Gastrocnemius medialis (tissue), 4 donors: Measurements from ENCODE around the gene DNAJB6. TPM values are rescaled to one million over a fixed set of nuclear protein-coding genes. Genes with fewer than 3 reads are reported as not detected.

Experiments used
- ATAC-seq, 2 donors: fragments of 150-250 bp; one replicate each; pipeline ENCODE4 v1.9.1; 2016
- DNase-seq, 2 donors: peaks; one replicate each; pipeline ENCODE4 v3.0.0-alpha.2; 2019
- H3K27ac ChIP-seq, 4 donors: fragments of 200-600 bp; sonication (generic); 1 replicate in 1 of 4; 2 replicates in 3 of 4; pipeline ENCODE4 v1.5.1; 2016 to 2018; ENCODE audit warnings: mild to moderate bottlenecking in 2 of 4, moderate library complexity in 1 of 4
- H3K27me3 ChIP-seq, 3 donors: fragments of 200-600 bp; sonication (generic) in 2 of 3; 1 replicate in 1 of 3; 2 replicates in 2 of 3; pipeline versions ENCODE4 v1.5.1 to v1.6.0; 2016 to 2019; ENCODE audit warnings: mild to moderate bottlenecking in 1 of 3, moderate library complexity in 1 of 3
- H3K36me3 ChIP-seq, 2 donors: fragments of 200-600 bp; sonication (generic) in 1 of 2; one replicate each; pipeline ENCODE4 v1.5.1; 2017 to 2018
- H3K4me1 ChIP-seq, 2 donors: fragments of 200-600 bp; sonication (generic) in 1 of 2; one replicate each; pipeline ENCODE4 v1.5.1; 2016 to 2017; ENCODE audit warnings: mild to moderate bottlenecking in 2 of 2
- H3K4me3 ChIP-seq, 4 donors: fragments of 200-600 bp; sonication (generic) in 3 of 4; 1 replicate in 1 of 4; 2 replicates in 3 of 4; pipeline ENCODE4 v1.5.1; 2016 to 2019; ENCODE audit warnings: mild to moderate bottlenecking in 2 of 4
- H3K9me3 ChIP-seq, 3 donors: fragments of 200-600 bp; sonication (generic) in 2 of 3; 1 replicate in 1 of 3; 2 replicates in 2 of 3; pipeline ENCODE4 v1.5.1; 2016 to 2019
- POLR2A ChIP-seq, 2 donors: fragments of 450-650 bp; IDR thresholded peaks; one replicate each; pipeline ENCODE4 v1.6.1; 2017; ENCODE audit warnings: antibody characterized with exemption in 2 of 2, mild to moderate bottlenecking in 2 of 2, moderate library complexity in 2 of 2
- in situ Hi-C, 4 donors: fragments of 200-750 bp; cut with MboI; loops; one replicate each; pipeline versions ENCODE4 v1.15.0 to v1.8.0; 2017; ENCODE audit warnings: low sequenced_read_pairs in 4 of 4
- intact Hi-C: fragments of 100-400 bp; cut with DNase I; formaldehyde crosslinking; loops from one replicate; pipeline ENCODE4 v1.15.1; 2023; ENCODE audit warnings: low total_unique reads
- total RNA-seq, 4 donors: library from RNA; depleted of rRNA; stranded (reverse); fragments of >200 nt; gene quantifications; one replicate each; pipeline versions ENCODE4 v1.1.0 to v1.2.3, GENCODE V29; 2016
- TF ChIP-seq, protein P1 (sequence below), 5 experiments: fragments of 450-650 bp in 3 of 5; fragments of 200-600 bp in 2 of 5; sonication (generic) in 2 of 5; IDR thresholded peaks in 4 of 5; conservative IDR thresholded peaks in 1 of 5; 1 replicate in 4 of 5; 2 replicates in 1 of 5; pipeline ENCODE4 v1.5.1; 2016 to 2019; ENCODE audit warnings: antibody characterized with exemption in 5 of 5, mild to moderate bottlenecking in 3 of 5, moderate library complexity in 3 of 5

DNAJB6 gene
- total RNA-seq, 4 donors from 2014 or later = 130 to 269 (median 188) TPM

DNA sequence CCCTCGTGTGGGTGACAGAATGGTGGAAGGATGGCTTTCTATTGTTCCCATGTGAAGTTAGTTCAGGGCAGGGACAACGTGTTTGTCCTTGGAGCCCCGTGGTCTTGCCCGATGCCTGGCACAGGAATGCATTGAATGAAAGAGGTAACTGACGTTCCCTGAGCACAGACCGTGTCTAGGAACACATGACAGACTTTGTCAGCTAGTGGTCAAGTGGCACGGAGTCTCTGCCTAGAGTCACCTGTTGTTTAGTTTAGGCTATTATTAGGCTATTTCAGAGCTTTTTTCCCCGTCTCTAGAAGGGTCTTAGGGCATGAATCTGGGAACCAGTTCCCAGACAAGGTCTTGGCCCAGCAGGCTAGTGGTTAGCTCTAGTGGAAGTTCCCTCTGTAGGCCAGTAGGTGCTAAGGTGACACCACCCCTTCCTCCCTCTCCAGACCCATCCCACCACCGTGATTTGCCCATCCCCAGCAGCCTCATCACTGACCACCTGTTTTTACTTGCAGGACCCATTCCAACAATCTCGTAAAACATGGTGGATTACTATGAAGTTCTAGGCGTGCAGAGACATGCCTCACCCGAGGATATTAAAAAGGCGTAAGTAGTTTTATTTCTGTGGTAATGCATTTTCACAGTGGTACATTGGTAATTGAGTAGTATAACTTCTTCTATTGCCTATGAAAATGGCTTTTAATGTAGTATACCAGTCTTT lies 21.4 kb downstream of the DNAJB6 start:
- Histone ChIP-seq H3K4me1 (peaks cover 83 to 99% of the 10 kb centered on the region in 2 donors), H3K27me3 (no peaks in the 10 kb centered on the region), H3K36me3 (peaks cover 0 to 22% of the 10 kb centered on the region in 2 donors), H3K9me3 (no peaks in the 10 kb centered on the region), H3K4me3 (no peak overlapping the region), H3K27ac (peak overlapping the region; percentile 96 to 100 (median 96))
- in situ Hi-C loops = no loop called here
- ATAC-seq (peak; percentile 29 to 34), DNase-seq (peak; percentile 69 to 75)
- TF ChIP-seq POLR2A (IDR thresholded peaks at IDR 0.05) = peak; percentile 33 to 52
- TF ChIP-seq, protein P1, sequence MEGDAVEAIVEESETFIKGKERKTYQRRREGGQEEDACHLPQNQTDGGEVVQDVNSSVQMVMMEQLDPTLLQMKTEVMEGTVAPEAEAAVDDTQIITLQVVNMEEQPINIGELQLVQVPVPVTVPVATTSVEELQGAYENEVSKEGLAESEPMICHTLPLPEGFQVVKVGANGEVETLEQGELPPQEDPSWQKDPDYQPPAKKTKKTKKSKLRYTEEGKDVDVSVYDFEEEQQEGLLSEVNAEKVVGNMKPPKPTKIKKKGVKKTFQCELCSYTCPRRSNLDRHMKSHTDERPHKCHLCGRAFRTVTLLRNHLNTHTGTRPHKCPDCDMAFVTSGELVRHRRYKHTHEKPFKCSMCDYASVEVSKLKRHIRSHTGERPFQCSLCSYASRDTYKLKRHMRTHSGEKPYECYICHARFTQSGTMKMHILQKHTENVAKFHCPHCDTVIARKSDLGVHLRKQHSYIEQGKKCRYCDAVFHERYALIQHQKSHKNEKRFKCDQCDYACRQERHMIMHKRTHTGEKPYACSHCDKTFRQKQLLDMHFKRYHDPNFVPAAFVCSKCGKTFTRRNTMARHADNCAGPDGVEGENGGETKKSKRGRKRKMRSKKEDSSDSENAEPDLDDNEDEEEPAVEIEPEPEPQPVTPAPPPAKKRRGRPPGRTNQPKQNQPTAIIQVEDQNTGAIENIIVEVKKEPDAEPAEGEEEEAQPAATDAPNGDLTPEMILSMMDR (IDR thresholded peaks at IDR 0.05 in 4 of 5, conservative IDR thresholded peaks at IDR 0.05 in 1 of 5) = peak in 1 of 5 experiments; percentile 31
- intact Hi-C loops = loop anchor here (2.0 kb wide), 2 partner anchors 27 to 39 kb away; no protein-coding TSS in a partner anchor

DNA sequence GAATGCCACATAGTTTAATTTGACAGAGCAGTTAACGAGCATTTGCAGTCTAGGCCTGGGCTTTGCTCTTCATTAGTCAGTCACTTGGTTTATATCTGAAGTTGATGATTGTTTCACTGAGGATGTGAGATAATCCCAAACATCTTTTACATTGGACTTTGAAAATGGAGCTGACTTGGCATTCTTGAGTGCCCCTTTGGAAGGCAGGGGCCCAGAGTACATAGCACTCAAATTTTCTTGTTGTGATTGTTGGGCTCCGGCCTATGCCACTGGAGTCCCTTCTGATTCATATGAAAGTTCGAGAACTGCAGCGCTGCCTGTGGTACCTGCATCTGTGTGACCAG lies 21.9 kb downstream of the DNAJB6 start:
- DNase-seq = peak in 1 of 2 donors; percentile 13
- Histone ChIP-seq H3K36me3 (peaks cover 0 to 27% of the 10 kb centered on the region in 2 donors), H3K9me3 (no peaks in the 10 kb centered on the region), H3K4me1 (peaks cover 84 to 98% of the 10 kb centered on the region in 2 donors), H3K27me3 (no peaks in the 10 kb centered on the region), H3K27ac (peak overlapping the region; percentile 96 to 100 (median 96)), H3K4me3 (no peak overlapping the region)
- ATAC-seq = no peak
- intact Hi-C loops (loop anchor here (2.0 kb wide), 2 partner anchors 26 to 38 kb away; no protein-coding TSS in a partner anchor), in situ Hi-C loops (no loop called here)
- TF ChIP-seq POLR2A (IDR thresholded peaks at IDR 0.05) = no peak

DNA sequence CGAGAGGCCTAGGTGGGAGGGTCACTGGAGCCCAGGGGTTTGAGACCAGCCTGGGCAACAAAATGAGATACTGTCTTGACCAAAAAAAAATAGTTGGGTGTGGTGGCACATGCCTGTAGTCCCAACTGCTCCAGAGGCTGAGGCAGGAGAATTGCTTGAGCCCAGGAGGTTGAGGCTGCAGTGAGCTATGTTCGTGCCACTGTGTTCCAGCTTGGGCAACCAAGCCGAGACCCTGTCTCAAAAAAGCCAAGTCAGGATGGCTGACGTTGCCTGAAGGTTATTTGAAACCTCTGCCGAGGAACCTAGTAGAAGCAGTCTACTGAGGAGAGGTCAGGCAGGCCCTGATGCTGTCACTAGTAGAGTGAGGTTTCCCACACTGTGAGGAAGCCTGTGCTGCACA lies 22.8 kb downstream of the DNAJB6 start:
- Histone ChIP-seq H3K4me3 (no peak overlapping the region), H3K9me3 (no peaks in the 10 kb centered on the region), H3K27ac (peak overlapping the region; percentile 96 to 100 (median 96)), H3K36me3 (peaks cover 0 to 36% of the 10 kb centered on the region in 2 donors), H3K4me1 (peaks cover 79 to 94% of the 10 kb centered on the region in 2 donors), H3K27me3 (no peaks in the 10 kb centered on the region)
- ATAC-seq (no peak), DNase-seq (peak in 1 of 2 donors; percentile 36)
- no peak for TF ChIP-seq POLR2A (IDR thresholded peaks at IDR 0.05)
- TF ChIP-seq, protein P1 (IDR thresholded peaks at IDR 0.05 in 4 of 5, conservative IDR thresholded peaks at IDR 0.05 in 1 of 5) = no peak
- in situ Hi-C loops = no loop called here
- intact Hi-C loops = loop anchor here (2.0 kb wide), 2 partner anchors 25 to 37 kb away; no protein-coding TSS in a partner anchor

DNA sequence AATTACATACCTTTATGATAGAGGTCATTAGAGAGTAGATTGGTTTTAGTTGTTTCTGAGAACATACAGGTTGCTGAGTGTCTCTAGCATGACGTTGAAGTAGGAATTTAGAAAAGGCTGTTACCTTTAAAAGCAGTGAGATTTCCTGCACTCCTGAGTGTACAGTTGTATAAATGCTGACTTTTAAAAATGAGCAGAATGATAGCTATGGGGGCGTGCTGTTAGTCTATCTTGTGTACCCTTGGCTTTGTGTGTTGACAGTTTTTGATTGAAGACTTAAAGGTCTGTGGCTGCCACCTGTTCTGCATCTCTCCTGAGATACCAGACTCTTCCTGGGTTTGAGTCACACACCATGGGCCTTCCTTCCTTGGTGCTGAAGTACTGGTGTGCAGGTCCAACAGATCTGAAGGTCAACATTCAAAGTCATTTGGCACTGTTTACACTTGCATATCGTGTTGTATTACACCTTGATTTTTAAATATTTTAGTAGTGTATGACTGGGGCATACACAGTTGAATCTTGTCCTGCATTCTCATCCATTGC lies 23.8 kb downstream of the DNAJB6 start:
- DNase-seq (peak; percentile 55 to 67), ATAC-seq (peak; percentile 31 to 40)
- no peaks in the 10 kb centered on the region for H3K9me3 ChIP-seq
- intact Hi-C loops = no loop called here
- peak overlapping the region; percentile 96 to 100 (median 96) for H3K27ac ChIP-seq
- no peaks in the 10 kb centered on the region for H3K27me3 ChIP-seq
- H3K4me1 ChIP-seq = peaks cover 70 to 84% of the 10 kb centered on the region in 2 donors
- H3K36me3 ChIP-seq = peaks cover 0 to 45% of the 10 kb centered on the region in 2 donors
- in situ Hi-C loops = no loop called here
- TF ChIP-seq, protein P1 (IDR thresholded peaks at IDR 0.05 in 4 of 5, conservative IDR thresholded peaks at IDR 0.05 in 1 of 5) = no peak
- TF ChIP-seq POLR2A (IDR thresholded peaks at IDR 0.05) = no peak
- H3K4me3 ChIP-seq = no peak overlapping the region

DNA sequence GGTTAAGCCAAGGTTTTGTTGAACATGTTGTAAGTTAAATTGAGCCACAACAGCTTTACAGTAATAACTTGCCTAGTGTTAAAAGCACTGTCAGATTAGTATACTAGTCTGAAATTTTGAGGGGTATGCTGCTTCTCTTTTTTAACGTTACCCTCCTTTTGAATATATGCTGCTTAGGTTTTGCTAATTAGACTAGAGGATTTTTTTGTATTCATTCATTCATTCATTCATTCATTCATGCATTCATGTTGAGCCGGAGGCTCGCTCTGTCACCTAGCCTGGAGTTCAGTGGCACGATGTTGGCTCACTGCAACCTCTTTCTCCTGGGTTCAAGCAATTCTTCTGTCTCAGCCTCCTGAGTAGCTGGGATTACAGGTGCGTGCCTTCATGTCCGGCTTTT lies 24.7 kb downstream of the DNAJB6 start:
- no peaks in the 10 kb centered on the region for H3K27me3 ChIP-seq
- ATAC-seq (no peak), DNase-seq (no peak)
- no peak for TF ChIP-seq POLR2A (IDR thresholded peaks at IDR 0.05)
- TF ChIP-seq, protein P1 (IDR thresholded peaks at IDR 0.05 in 4 of 5, conservative IDR thresholded peaks at IDR 0.05 in 1 of 5) = no peak
- H3K36me3 ChIP-seq = peaks cover 0 to 51% of the 10 kb centered on the region in 2 donors
- peak overlapping the region; percentile 96 to 100 (median 96) for H3K27ac ChIP-seq
- in situ Hi-C loops (no loop called here), intact Hi-C loops (no loop called here)
- H3K9me3 ChIP-seq = no peaks in the 10 kb centered on the region
- H3K4me3 ChIP-seq = no peak overlapping the region
- peaks cover 60 to 75% of the 10 kb centered on the region in 2 donors for H3K4me1 ChIP-seq
